WERI-Rb-1 (cell line): ENCODE measurements around the gene DOCK7.
"Not testable (repeated sequence)": the region's sequence is repeated elsewhere in the genome, so short reads cannot be mapped to it uniquely, and the experiment has no call there.

Experiments used
- DNase-seq: peaks from one replicate; pipeline ENCODE4 v3.0.0-alpha.2; 2020
- H3K27ac ChIP-seq: fragments of 250-450 bp; sonication (Bioruptor Pico); 2 replicates; pipeline ENCODE4 v1.5.1; 2020; ENCODE audit warnings: mild to moderate bottlenecking, moderate library complexity
- H3K27me3 ChIP-seq: fragments of 250-450 bp; sonication (Bioruptor Pico); 2 replicates; pipeline ENCODE4 v1.5.1; 2021; ENCODE audit warnings: mild to moderate bottlenecking, low read depth, moderate library complexity; ENCODE audit not compliant: insufficient read depth, severe bottlenecking
- H3K36me3 ChIP-seq: fragments of 250-450 bp; sonication (Bioruptor Pico); 2 replicates; pipeline ENCODE4 v1.5.1; 2020; ENCODE audit warnings: mild to moderate bottlenecking, moderate library complexity
- H3K4me3 ChIP-seq: 2 replicates; pipeline ENCODE4 v1.5.1; 2011; ENCODE audit warnings: low read depth, mild to moderate bottlenecking, control low read depth, low read length
- H3K9me3 ChIP-seq: fragments of 250-450 bp; sonication (Bioruptor Pico); 2 replicates; pipeline ENCODE4 v1.5.1; 2021; ENCODE audit warnings: mild to moderate bottlenecking, moderate library complexity; ENCODE audit not compliant: severe bottlenecking
- TF ChIP-seq, protein P1 (sequence below): IDR thresholded peaks from 2 replicates; pipeline ENCODE4 v1.5.1; 2011; ENCODE audit warnings: low read depth, mild to moderate bottlenecking, control low read depth, inconsistent platforms, low read length

Gene DOCK7

DNA sequence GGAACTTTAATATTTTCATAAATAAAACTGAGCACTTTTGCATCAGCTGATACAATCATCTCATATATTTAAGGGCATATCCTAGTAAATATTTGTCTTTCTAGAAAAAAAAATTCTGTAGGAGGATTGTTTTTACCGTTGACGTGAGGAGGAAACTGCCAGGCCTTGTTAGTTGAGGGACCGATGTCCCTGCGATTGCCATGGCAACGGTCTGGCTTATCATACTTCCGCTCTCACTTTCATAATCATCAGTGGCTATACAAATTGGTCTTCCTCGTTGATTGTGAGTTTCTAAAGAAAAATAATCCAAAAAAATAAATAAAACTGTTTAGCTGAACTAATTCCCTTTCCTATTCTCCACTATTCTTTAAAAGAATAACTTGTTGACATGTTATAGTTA lies 160.2 kb downstream of the DOCK7 start:
- no peak for DNase-seq
- TF ChIP-seq, protein P1, sequence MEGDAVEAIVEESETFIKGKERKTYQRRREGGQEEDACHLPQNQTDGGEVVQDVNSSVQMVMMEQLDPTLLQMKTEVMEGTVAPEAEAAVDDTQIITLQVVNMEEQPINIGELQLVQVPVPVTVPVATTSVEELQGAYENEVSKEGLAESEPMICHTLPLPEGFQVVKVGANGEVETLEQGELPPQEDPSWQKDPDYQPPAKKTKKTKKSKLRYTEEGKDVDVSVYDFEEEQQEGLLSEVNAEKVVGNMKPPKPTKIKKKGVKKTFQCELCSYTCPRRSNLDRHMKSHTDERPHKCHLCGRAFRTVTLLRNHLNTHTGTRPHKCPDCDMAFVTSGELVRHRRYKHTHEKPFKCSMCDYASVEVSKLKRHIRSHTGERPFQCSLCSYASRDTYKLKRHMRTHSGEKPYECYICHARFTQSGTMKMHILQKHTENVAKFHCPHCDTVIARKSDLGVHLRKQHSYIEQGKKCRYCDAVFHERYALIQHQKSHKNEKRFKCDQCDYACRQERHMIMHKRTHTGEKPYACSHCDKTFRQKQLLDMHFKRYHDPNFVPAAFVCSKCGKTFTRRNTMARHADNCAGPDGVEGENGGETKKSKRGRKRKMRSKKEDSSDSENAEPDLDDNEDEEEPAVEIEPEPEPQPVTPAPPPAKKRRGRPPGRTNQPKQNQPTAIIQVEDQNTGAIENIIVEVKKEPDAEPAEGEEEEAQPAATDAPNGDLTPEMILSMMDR, result no peak
- peaks cover 13% of the 10 kb centered on the region for H3K36me3 ChIP-seq

GRCh38 chr1:62527346-62527745 lies 160.8 kb downstream of the DOCK7 start:
- H3K9me3 ChIP-seq, DNase-seq, H3K27me3 ChIP-seq, H3K27ac ChIP-seq, H3K4me3 ChIP-seq: not testable (repeated sequence)
- H3K36me3 ChIP-seq, result peaks cover 13% of the 10 kb centered on the region

More for the DNA sequence above, 160.2 kb downstream of the DOCK7 start:
- Histone ChIP-seq H3K27ac (no peak overlapping the region), H3K27me3 (no peaks in the 10 kb centered on the region), H3K9me3 (no peaks in the 10 kb centered on the region), H3K4me3 (no peak overlapping the region)

DNA sequence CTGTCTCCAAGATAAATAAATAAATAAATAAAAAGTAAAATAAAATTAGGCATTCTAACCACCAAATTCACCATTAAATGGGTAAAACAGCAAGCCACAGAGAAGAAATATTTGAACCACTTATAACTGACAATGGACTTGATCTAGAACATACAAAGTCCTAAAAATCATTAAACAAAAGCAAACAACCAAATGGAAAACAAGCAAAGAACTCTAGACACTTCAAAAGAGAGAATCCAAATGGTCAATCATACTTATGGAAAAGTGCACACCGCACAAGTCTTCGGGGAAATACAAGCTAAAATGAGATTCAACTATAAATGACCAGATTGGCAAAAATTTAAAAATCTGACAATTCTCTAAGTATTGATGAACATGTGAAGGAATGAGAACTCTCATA lies 164.3 kb downstream of the DOCK7 start:
- H3K4me3 ChIP-seq, result no peak overlapping the region
- H3K36me3 ChIP-seq, result peaks cover 13% of the 10 kb centered on the region
- no peaks in the 10 kb centered on the region for H3K9me3 ChIP-seq
- H3K27me3 ChIP-seq, result no peaks in the 10 kb centered on the region
- TF ChIP-seq, protein P1, result no peak
- DNase-seq, result no peak
- no peak overlapping the region for H3K27ac ChIP-seq

- H3K4me3 ChIP-seq, result no peak overlapping the region
- H3K36me3 ChIP-seq, result peaks cover 4% of the 10 kb centered on the region; the same call in 1 of the 2 replicates
- TF ChIP-seq, protein P1, result no peak
- no peak overlapping the region for H3K27ac ChIP-seq
- no peaks in the 10 kb centered on the region for H3K9me3 ChIP-seq
- no peaks in the 10 kb centered on the region for H3K27me3 ChIP-seq
- no peak for DNase-seq
Observed at GRCh38 chr1:62516600-62516999, 171.6 kb downstream of the DOCK7 start.

- H3K9me3 ChIP-seq, result no peaks in the 10 kb centered on the region
- peaks cover 6% of the 10 kb centered on the region; the same call in 1 of the 2 replicates for H3K36me3 ChIP-seq
- no peak overlapping the region for H3K27ac ChIP-seq
- TF ChIP-seq, protein P1, result no peak
- DNase-seq, result no peak
- no peaks in the 10 kb centered on the region for H3K27me3 ChIP-seq
- no peak overlapping the region for H3K4me3 ChIP-seq
Observed at GRCh38 chr1:62514746-62515423, 173.3 kb downstream of the DOCK7 start.

DNA sequence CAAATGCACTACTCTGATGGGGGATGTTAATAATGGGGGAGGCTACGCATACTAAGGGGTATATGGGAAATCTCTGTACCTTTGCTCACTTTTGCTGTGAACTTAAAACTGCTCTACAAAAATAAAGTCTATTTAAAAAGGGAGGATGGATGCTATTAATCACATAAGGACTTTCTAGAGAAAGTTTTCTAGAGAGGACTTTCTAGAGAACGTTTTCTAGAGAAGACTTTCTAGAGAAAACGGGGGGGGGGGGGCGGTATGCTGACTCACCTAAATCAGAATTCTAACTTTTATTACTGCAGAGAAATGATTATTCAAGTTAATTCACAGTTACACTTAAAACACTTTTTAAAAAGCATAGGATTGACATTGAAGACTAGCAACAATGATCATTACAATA lies 175.2 kb downstream of the DOCK7 start:
- H3K4me3 ChIP-seq, result no peak overlapping the region
- H3K27me3 ChIP-seq, result no peaks in the 10 kb centered on the region
- H3K9me3 ChIP-seq, result no peaks in the 10 kb centered on the region
- peaks cover 6% of the 10 kb centered on the region; the same call in 1 of the 2 replicates for H3K36me3 ChIP-seq
- TF ChIP-seq, protein P1, result no peak
- no peak for DNase-seq
- H3K27ac ChIP-seq, result no peak overlapping the region
